Transverse colon (tissue), 4 donors: Measurements from ENCODE around the gene GJE1. TPM values are rescaled to one million over a fixed set of nuclear protein-coding genes. Genes with fewer than 3 reads are reported as not detected.

Experiments
- DNase-seq: peaks from one replicate; pipeline ENCODE4 v3.0.0-alpha.2; 2019
- H3K27ac ChIP-seq, 4 donors: fragments of 200-600 bp; sonication (generic); 2 replicates each; pipeline ENCODE4 v1.5.1; 2016 to 2018; ENCODE audit warnings: inconsistent platforms in 4 of 4
- H3K27me3 ChIP-seq: fragments of 200-600 bp; sonication (generic); 2 replicates; pipeline ENCODE4 v1.5.1; 2017; ENCODE audit warnings: inconsistent platforms
- H3K36me3 ChIP-seq, 4 donors: fragments of 200-600 bp; sonication (generic); 2 replicates each; pipeline ENCODE4 v1.5.1; 2017 to 2019; ENCODE audit warnings: inconsistent platforms in 4 of 4
- H3K4me1 ChIP-seq, 4 donors: fragments of 200-600 bp; sonication (generic); 2 replicates each; pipeline ENCODE4 v1.5.1; 2017 to 2020; ENCODE audit warnings: inconsistent platforms in 4 of 4
- H3K4me3 ChIP-seq, 4 donors: fragments of 200-600 bp; sonication (generic); 1 replicate in 1 of 4; 2 replicates in 3 of 4; pipeline versions ENCODE4 v1.5.1 to v1.6.1; 2017 to 2019; ENCODE audit warnings: inconsistent platforms in 4 of 4
- H3K9me3 ChIP-seq, 2 donors: fragments of 200-600 bp; sonication (generic); 2 replicates each; pipeline ENCODE4 v1.5.1; 2017 to 2019; ENCODE audit warnings: inconsistent platforms in 2 of 2
- CTCF ChIP-seq, 5 experiments: fragments of 200-600 bp in 3 of 5; fragments of 450-650 bp in 2 of 5; sonication (generic) in 3 of 5; IDR thresholded peaks; 1 replicate in 2 of 5; 2 replicates in 3 of 5; pipeline ENCODE4 v1.5.1; 2016 to 2017; ENCODE audit warnings: antibody characterized with exemption in 5 of 5, inconsistent platforms in 3 of 5, mild to moderate bottlenecking in 2 of 5, moderate library complexity in 1 of 5
- EP300 ChIP-seq: sonication (generic); formaldehyde crosslinking; IDR thresholded peaks from one replicate; pipeline ENCODE4 v1.6.1; 2017; ENCODE audit warnings: antibody characterized with exemption, low read depth
- POLR2A ChIP-seq: fragments of 450-650 bp; IDR thresholded peaks from one replicate; pipeline ENCODE4 v1.6.1; 2016; ENCODE audit warnings: antibody characterized with exemption, mild to moderate bottlenecking, moderate library complexity
- POLR2AphosphoS5 ChIP-seq, 3 donors: sonication (generic); formaldehyde crosslinking; IDR thresholded peaks; one replicate each; pipeline ENCODE4 v1.6.1; 2016; ENCODE audit warnings: antibody characterized with exemption in 3 of 3
- WGBS, 2 donors: methylation state at CpG; one replicate each; pipeline ENCODE4 v1.1.5; 2018; ENCODE audit warnings: low coverage in 1 of 2; 5-methylcytosine and 5-hydroxymethylcytosine counted together
- in situ Hi-C, 4 donors: fragments of 200-750 bp; cut with MboI; loops; one replicate each; pipeline versions ENCODE4 v1.15.0 to v1.15.1; 2017; ENCODE audit warnings: low sequenced_read_pairs in 3 of 4, low pct_ligation_motif_present in 1 of 4, low pct_unique_long_range_greater_than_20kb in 1 of 4
- intact Hi-C: fragments of 100-400 bp; cut with DNase I; formaldehyde crosslinking; loops from one replicate; pipeline ENCODE4 v1.15.1; 2023; ENCODE audit warnings: low total_unique reads
- total RNA-seq, 4 donors: library from RNA; depleted of rRNA; stranded (reverse); fragments of >200 nt; gene quantifications; one replicate each; pipeline ENCODE4 v1.1.0, GENCODE V29; 2016

GJE1 gene
- total RNA-seq, 4 donors from 2014 or later: not detected

- H3K4me3 ChIP-seq: no peak overlapping the region
- DNase-seq: peak; percentile 61
- no peak for TF ChIP-seq POLR2A
- TF ChIP-seq CTCF (IDR thresholded peaks at IDR 0.05): peak; percentile 39 to 59 (median 57)
- intact Hi-C loops (no loop called here), in situ Hi-C loops (loop anchor here in 2 of 4 donors (25.0 kb wide), 1 partner anchor 425 kb away; no protein-coding TSS in a partner anchor)
- no peak overlapping the region for H3K27ac ChIP-seq
- H3K36me3 ChIP-seq: no peaks in the 10 kb centered on the region
- no peaks in the 10 kb centered on the region for H3K9me3 ChIP-seq
- WGBS, 2 donors: 0% methylated on average over 4 of the region's 4 CpGs; no CpG with 5 or more reads in 1 of the 2 donors
- H3K4me1 ChIP-seq: no peaks in the 10 kb centered on the region
- no peaks in the 10 kb centered on the region for H3K27me3 ChIP-seq
These were observed 20.2 kb upstream of the GJE1 start for GRCh38 chr6:142112451-142113061.

GRCh38 chr6:142117366-142117765, 15.4 kb upstream of the GJE1 start:
- no peaks in the 10 kb centered on the region for H3K4me1 ChIP-seq
- in situ Hi-C loops: loop anchor here in 2 of 4 donors (25.0 kb wide), 1 partner anchor 430 kb away; no protein-coding TSS in a partner anchor
- no peaks in the 10 kb centered on the region for H3K27me3 ChIP-seq

DNA sequence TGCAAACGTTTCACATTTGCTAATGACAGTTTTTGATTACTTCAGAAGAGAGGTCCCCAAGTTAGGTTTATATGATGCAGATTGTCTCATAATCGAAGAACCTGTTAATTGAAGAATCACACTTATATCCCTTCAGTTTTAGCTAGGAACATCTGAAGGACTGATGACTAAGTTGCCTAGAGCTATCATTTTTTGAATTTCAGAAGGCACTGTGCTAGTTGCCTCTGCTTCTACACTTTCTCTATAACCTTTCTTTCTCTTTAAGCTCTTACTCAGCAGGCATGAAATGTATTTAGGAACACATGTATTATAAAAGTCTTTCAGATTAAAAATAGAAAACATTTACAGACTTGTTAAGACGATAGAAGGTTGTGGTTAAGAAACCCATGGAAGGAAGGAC, 14.4 kb upstream of the GJE1 start:
- intact Hi-C loops (no loop called here), in situ Hi-C loops (loop anchor here in 2 of 4 donors (25.0 kb wide), 1 partner anchor 431 kb away; no protein-coding TSS in a partner anchor)
- no peaks in the 10 kb centered on the region for H3K9me3 ChIP-seq
- no peaks in the 10 kb centered on the region for H3K36me3 ChIP-seq
- H3K4me1 ChIP-seq: no peaks in the 10 kb centered on the region
- H3K4me3 ChIP-seq: no peak overlapping the region
- H3K27me3 ChIP-seq: no peaks in the 10 kb centered on the region
- no peak for DNase-seq
- WGBS, 2 donors: 67 to 71% methylated on average over 3 of the region's 3 CpGs
- H3K27ac ChIP-seq: no peak overlapping the region
- TF ChIP-seq POLR2A: no peak
- TF ChIP-seq EP300: no peak
- TF ChIP-seq POLR2AphosphoS5 (IDR thresholded peaks at IDR 0.05): no peak
- TF ChIP-seq CTCF (IDR thresholded peaks at IDR 0.05): no peak

More at GRCh38 chr6:142117366-142117765, 15.4 kb upstream of the GJE1 start:
- H3K27ac ChIP-seq: no peak overlapping the region
- H3K4me3 ChIP-seq: no peak overlapping the region
- H3K9me3 ChIP-seq: no peaks in the 10 kb centered on the region
- WGBS, 2 donors: 66 to 75% methylated on average over 2 of the region's 2 CpGs
- no peak for TF ChIP-seq POLR2A
- TF ChIP-seq POLR2AphosphoS5 (IDR thresholded peaks at IDR 0.05): no peak
- no peak for TF ChIP-seq EP300
- TF ChIP-seq CTCF (IDR thresholded peaks at IDR 0.05): no peak
- H3K36me3 ChIP-seq: no peaks in the 10 kb centered on the region
- intact Hi-C loops: no loop called here
- no peak for DNase-seq

- H3K27ac ChIP-seq: no peak overlapping the region
- H3K4me3 ChIP-seq: no peak overlapping the region
- H3K4me1 ChIP-seq: no peaks in the 10 kb centered on the region
- in situ Hi-C loops (loop anchor here in 2 of 4 donors (25.0 kb wide), 1 partner anchor 432 kb away; no protein-coding TSS in a partner anchor), intact Hi-C loops (no loop called here)
- WGBS, 2 donors: 83 to 90% methylated on average over 1 to 2 of the region's 2 CpGs
- H3K27me3 ChIP-seq: no peaks in the 10 kb centered on the region
- TF ChIP-seq EP300: no peak
- TF ChIP-seq CTCF (IDR thresholded peaks at IDR 0.05): no peak
- no peak for TF ChIP-seq POLR2A
- no peak for TF ChIP-seq POLR2AphosphoS5 (IDR thresholded peaks at IDR 0.05)
- H3K36me3 ChIP-seq: no peaks in the 10 kb centered on the region
- no peaks in the 10 kb centered on the region for H3K9me3 ChIP-seq
- no peak for DNase-seq
These were observed 13.8 kb upstream of the GJE1 start for GRCh38 chr6:142118925-142119324.
